ENCODE results near the gene LRTM2.
"Not testable (repeated sequence)": the region's sequence is repeated elsewhere in the genome, so short reads cannot be mapped to it uniquely, and the experiment has no call there.

Gene LRTM2

GRCh38 chr12:1811281-1811947, 9.0 kb upstream of the LRTM2 start:
- DNase-seq = peak; percentile 47 to 76

- DNase-seq = no peak
Observed at GRCh38 chr12:1811948-1812291, 8.4 kb upstream of the LRTM2 start.

GRCh38 chr12:1812650-1813302, 7.6 kb upstream of the LRTM2 start:
- peak; percentile 86 to 91 for DNase-seq

- DNase-seq = peak; percentile 16 to 43
Observed at GRCh38 chr12:1814266-1814665, 6.1 kb upstream of the LRTM2 start.

- no peak for DNase-seq
Observed at GRCh38 chr12:1815108-1815507, 5.3 kb upstream of the LRTM2 start.

GRCh38 chr12:1815814-1816729, 4.3 kb upstream of the LRTM2 start:
- DNase-seq = peak in 1 of 2 donors; percentile 34

- no peak for DNase-seq
Observed at GRCh38 chr12:1816730-1817348, 3.5 kb upstream of the LRTM2 start.

- not testable (repeated sequence) for DNase-seq
Observed at GRCh38 chr12:1817928-1818327, 2.4 kb upstream of the LRTM2 start.

GRCh38 chr12:1819050-1819449, 1.3 kb upstream of the LRTM2 start:
- peak in 1 of 2 donors; percentile 27 for DNase-seq

- no peak for DNase-seq
Observed at GRCh38 chr12:1819571-1819970, 794 bp upstream of the LRTM2 start.

GRCh38 chr12:1820896-1821291, 529 bp downstream of the LRTM2 start:
- DNase-seq = no peak

GRCh38 chr12:1821805-1822204, 1.4 kb downstream of the LRTM2 start:
- peak in 1 of 2 donors; percentile 50 for DNase-seq

- DNase-seq = no peak
Observed at GRCh38 chr12:1822699-1823098, 2.3 kb downstream of the LRTM2 start.

- no peak for DNase-seq
Observed at GRCh38 chr12:1823237-1823636, 2.9 kb downstream of the LRTM2 start.

GRCh38 chr12:1825382-1826102, 5.2 kb downstream of the LRTM2 start:
- no peak for DNase-seq

GRCh38 chr12:1826401-1826800, 6.0 kb downstream of the LRTM2 start:
- no peak for DNase-seq

- DNase-seq = no peak
Observed at GRCh38 chr12:1826867-1827705, 6.7 kb downstream of the LRTM2 start.

GRCh38 chr12:1827826-1828805, 7.8 kb downstream of the LRTM2 start:
- DNase-seq = no peak

GRCh38 chr12:1828856-1829255, 8.5 kb downstream of the LRTM2 start:
- no peak for DNase-seq

- DNase-seq = no peak
Observed at GRCh38 chr12:1829306-1829900, 9.0 kb downstream of the LRTM2 start.

Measured in inflammatory macrophage (primary cell).